PC-3 (cell line): ENCODE results near the gene TMEM106C.

Source experiments
- EZH2 ChIP-seq: fragments of 300-600 bp; sonication (generic); IDR thresholded peaks from one replicate; pipeline ENCODE4 v1.6.1; 2017; ENCODE audit warnings: antibody characterized with exemption, mild to moderate bottlenecking, low read length; ENCODE audit not compliant: unreplicated experiment
- EZH2phosphoT487 ChIP-seq: fragments of 300-600 bp; sonication (generic); IDR thresholded peaks from 2 replicates; pipeline ENCODE4 v1.6.1; 2018; ENCODE audit warnings: mild to moderate bottlenecking, antibody characterized with exemption, low read length, borderline replicate concordance
- TF ChIP-seq, protein P1 (sequence below): fragments of 300-600 bp; sonication (generic); conservative IDR thresholded peaks from 2 replicates; pipeline ENCODE4 v1.5.1; 2017; ENCODE audit warnings: antibody characterized with exemption, low read depth, mild to moderate bottlenecking, low read length

DNA sequence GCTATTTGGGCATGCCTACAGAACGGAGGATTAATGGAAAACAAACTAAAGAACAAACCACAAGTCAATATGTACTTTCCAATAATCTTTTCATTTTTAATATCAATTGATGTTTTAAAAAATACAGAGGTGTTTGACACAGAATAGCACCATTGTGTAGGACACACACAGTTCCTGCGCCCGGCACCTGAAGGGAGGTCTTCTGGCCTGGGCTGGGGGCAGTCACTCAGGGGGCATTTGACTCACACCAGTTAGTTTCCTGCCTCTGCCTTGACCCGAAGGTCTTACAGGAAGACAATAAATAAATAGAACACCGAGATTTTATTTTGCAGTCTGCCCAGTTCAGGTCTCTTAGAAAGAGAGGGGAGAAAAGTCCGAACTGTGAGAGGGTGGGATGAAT, 9.5 kb downstream of the TMEM106C start:
- TF ChIP-seq, protein P1, sequence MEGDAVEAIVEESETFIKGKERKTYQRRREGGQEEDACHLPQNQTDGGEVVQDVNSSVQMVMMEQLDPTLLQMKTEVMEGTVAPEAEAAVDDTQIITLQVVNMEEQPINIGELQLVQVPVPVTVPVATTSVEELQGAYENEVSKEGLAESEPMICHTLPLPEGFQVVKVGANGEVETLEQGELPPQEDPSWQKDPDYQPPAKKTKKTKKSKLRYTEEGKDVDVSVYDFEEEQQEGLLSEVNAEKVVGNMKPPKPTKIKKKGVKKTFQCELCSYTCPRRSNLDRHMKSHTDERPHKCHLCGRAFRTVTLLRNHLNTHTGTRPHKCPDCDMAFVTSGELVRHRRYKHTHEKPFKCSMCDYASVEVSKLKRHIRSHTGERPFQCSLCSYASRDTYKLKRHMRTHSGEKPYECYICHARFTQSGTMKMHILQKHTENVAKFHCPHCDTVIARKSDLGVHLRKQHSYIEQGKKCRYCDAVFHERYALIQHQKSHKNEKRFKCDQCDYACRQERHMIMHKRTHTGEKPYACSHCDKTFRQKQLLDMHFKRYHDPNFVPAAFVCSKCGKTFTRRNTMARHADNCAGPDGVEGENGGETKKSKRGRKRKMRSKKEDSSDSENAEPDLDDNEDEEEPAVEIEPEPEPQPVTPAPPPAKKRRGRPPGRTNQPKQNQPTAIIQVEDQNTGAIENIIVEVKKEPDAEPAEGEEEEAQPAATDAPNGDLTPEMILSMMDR, result no peak
- TF ChIP-seq EZH2 (no peak), EZH2phosphoT487 (no peak)
